ENCODE results near the gene FUT2.

- TF ChIP-seq POLR2A (IDR thresholded peaks at IDR 0.05; ENCODE audit: low read length) = no peak
- no peak for TF ChIP-seq GATA1 (IDR thresholded peaks at IDR 0.05; ENCODE audit: low read depth, low read length)
Measured at GRCh38 chr19:48737360-48737998, 41.7 kb downstream of the FUT2 start.

Data from erythroblast (primary cell).